HG02763 (cell line): Measurements from ENCODE around the gene OTUD5.

Experiments
- ATAC-seq: cut with Tn5 transposase; IDR thresholded peaks from one replicate; pipeline ENCODE4 v1.9.1; 2021; ENCODE audit warnings: mild to moderate bottlenecking, moderate library complexity; ENCODE audit not compliant: unreplicated experiment

The OTUD5 gene

DNA sequence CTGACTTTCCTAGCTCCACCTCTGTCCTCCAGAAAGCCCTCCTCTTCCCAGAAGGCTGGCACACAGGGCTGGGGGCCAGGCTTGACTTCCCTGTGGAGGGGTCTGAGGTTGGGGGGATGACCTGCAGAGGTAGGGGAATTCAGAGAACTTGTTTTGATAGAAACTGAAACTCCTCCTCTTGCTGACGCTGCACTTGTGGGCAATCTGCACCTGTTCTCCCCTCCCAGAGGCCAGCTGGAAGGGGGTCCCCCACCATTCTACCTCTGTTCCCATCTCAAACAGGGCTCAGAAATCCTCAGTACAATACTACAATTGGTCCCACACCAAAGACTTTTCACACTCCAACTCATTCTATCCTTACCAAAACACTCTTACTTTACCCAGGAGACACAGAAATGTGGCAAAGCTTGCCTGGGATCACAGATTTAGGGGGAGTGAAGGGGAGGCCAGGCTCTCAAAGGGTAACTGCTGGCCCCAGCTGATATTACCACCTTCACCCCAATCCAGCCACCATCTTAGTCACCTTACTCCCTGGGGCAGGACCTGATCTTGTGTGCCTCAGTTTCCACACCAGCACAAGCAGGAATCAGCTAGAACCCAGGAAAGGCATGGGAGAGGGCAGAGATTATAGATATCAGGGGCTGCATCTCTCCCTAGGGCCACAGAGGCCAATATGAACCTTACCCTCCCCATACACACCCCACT lies 18.5 kb downstream of the OTUD5 start:
- peak; percentile 46 for ATAC-seq

DNA sequence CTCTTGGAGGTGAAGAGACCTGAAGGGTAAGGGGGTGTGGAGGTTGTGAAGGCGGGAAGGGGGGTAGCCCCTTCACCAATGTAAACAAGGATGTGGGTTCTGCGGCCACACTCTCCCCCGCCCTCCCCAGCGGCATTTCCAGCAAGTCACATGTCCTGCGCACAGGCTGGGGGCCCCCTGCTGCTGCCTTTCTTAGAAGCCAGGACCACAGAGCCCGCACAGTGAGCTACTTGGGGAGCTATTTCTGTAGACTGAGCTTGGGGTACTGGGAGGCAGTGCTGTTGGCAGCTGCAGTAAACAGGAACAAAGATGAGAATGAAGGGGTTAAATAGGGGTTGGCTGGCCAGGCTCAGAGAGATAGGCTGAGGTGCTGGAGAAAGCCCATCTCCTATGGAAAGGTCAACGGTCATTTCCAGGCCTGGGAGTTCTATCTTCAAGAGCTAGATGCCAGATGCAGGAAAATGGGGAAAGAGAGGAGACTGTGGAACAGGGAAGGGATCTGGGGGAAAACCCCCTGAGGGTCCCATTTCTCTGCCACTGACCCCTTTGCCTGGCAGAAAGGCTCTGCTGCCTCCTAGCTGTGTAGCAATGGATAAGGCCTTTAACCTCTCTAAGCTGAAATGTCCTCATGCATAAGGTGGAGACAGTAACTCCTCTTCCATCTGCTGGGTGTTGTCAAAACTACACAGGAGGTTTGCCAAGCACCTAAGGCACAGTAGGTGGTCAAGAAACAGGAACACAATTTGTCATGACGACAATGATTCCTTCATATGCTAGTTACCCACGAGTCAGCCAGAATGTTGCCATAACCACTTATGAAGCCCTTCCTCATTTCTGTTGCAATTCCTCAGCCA lies 20.1 kb downstream of the OTUD5 start:
- peak; percentile 62 for ATAC-seq

DNA sequence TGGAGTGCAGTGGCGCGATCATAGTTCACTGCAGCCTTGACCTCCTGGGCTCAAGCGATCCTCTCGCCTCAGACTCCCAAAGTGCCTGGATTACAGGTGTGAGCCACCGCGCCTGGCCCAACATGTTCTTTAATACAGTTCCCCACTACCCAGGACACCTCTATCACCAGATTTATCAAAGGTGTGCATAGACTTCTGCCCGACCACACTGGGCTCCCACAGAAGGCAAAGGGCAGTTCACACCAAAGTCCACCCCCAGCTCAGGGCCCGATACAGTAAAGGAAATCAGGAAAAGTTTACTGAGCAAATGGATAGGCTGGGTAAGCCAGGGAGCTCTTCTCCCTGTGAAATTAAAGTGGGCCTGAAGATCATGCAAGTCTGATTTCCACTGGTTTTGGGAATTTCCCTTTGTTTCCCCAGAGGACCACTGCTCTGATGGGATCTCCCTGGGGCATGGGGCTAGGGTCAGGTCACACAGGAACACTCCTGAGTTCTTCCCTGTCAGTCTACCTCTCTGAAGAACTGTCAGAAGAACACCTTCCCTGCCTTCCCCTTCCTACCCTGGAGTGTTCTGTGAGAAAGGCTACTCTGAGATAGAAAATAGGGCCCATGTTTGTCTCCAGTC lies 20.9 kb downstream of the OTUD5 start:
- ATAC-seq = peak; percentile 1

DNA sequence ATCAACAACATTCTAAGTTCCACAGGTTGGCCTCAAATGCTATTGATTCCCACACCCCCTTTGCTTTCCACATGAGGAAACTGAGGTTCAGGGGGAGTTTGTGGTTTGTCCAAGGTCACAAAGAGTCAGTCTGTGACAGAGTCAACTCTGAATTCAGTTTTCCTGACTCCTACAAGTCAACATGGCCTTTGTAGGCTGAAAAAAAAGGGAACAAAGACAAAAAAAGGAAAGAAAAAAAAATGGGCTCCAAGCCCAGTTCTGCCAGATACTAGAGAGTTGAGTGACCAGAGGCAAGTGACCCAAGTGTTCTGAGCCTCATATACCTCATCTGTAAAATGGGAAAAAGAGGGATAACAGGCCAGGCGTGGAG lies 22.1 kb downstream of the OTUD5 start:
- ATAC-seq = no peak

DNA sequence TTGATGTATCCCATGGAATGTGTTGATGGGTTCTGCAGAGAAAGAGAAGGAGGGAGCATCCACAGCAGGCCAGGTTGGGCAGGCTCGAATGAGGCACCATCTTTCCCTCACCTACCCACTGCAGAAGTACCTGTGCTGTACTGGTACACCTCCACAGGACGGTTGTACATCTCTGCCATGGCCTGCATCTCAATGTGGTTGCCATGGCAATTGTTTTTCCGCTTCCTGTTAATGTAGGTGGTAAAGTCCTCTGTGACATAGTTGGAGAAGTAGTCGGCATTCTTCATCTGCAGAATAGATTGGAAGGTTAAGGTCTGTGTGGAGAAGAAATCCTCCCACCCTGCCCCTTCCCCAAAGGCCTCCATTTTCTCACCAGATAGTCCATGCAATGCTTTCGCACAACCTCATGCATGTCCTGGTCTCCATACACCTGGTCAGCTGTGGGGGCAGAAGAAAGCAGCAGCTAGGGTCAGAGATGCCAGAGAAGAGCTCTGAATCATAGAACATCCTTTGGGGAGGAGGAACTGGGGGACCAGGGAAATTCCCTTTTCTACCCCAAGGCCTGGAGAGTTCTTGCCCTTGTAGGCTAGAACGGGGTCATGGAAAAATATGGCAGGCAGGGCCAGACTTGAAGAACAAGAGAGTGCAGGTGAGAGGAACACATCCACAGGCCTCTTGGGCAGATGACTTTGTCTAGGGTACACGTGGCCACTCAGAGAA lies 22.7 kb downstream of the OTUD5 start:
- ATAC-seq = no peak

DNA sequence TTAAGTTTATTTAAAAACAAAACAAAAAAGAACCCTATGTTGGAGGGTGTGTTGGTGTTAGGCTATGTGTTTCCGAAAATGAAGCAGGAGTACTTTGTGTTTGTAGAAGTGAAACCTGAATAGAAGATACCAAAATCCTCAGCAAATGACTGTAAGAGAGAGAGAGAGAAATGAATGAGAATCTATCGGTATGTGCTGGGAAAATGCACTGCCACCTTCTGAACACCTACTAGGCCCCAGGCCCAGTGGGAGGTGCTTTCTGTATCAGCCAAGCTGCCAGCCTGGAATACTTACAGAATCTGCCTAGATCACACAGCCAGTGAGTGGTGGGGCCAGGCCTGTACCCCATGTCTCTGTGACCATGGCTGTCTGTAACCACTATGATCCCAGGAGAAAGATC lies 23.6 kb downstream of the OTUD5 start:
- ATAC-seq = no peak

DNA sequence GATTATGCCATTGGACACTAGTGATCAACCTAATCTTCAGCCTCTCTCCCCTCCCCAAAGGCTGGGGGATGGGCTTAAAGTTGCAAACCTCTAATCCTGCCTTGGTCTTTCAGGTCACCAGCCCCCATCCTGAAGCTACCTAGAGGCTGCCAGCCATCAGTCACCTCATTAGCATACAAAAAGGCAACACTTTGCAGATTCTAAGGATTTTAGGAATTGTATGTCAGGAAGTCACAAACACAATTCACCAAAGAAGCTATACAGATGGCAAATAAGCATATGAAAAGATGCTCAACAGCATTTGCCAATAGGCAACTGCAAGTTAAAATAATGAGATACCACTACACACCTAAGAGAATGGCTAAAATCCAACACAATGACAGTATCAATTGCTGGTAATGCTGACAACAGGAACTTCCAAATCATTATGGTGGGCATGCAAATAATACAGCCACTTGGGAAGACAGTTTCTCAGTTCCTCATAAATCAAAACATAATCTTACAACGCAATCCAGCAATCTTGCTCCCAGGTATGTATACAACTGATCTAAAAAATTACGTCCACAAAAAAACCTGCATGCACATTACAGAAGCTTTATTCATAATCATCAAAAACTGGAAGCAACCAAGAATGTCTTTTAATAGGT lies 29.5 kb downstream of the OTUD5 start:
- no peak for ATAC-seq

DNA sequence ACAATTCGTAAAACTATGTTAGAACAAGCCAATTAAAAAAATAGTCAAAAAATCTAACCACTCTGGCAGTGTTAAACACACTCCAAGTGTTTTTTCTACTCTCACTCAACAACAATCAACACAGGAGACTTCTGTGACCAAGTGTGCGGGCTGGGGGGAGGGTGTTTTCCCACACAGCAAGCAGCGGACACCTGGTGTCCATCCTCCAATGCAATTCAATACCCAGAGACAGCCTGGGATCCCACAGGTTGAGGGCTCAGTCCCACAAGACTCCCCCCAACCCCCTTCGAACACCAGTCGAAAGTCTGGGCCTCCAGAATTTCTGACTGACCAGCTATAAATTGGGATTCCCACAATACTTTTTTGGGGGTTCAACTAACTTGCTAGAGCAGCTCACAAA lies 30.3 kb downstream of the OTUD5 start:
- ATAC-seq = no peak

DNA sequence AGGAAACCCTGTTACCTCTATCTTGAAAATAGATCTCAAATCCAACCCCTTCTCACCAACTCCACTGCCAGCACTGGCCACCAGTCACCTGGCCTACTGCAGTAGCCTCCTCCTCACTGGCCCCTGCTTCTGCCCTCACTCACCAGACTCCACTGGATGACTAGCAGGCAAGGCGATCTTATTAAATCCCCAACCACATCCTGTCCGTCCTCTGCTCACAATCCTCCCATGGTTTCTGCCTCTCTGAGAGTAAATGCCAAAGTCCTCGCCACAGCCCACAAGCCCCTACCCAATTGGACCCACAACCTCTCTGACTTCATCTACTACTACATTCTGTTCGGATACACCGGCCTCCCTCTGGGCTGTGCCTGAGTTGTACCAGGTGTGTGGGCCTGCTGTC lies 33.1 kb downstream of the OTUD5 start:
- no peak for ATAC-seq

DNA sequence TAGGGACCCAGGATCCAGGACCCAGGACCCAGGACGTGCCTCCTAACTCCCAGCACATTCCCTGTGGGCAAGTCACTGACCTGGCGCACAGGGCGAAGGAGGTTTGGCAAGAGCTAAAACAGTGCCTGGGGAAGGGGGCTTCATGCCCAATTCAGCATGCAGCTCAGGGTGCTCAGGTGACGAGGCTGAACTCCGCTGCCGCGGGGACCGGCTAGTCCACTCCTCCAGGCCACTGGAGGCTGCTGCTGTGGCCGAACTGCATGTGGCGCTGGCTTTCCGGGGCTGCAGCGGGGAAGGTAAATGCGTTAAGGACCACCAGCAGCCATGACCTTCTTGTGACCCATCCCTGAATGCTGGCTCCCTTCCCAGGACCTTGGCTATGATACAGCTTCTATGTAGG lies 33.6 kb downstream of the OTUD5 start:
- no peak for ATAC-seq

DNA sequence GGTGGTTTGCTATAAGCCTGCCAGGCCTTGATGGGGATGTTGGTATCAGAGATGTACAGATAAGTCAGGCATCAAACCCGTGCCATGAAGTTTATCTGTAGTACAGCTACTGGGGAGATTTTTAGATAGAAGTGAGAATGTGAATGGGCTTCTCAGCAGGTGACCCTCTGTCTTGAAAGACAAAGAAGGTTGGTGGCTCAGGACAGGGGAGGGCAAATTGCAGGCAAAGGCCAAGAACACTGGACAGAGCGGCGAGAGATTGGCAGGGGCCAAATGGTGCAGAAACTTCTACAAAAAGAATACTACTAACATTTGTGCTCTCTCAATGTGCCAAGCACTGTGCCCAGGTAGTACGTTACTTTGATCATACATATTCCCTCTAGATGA lies 36.7 kb downstream of the OTUD5 start:
- ATAC-seq = no peak

DNA sequence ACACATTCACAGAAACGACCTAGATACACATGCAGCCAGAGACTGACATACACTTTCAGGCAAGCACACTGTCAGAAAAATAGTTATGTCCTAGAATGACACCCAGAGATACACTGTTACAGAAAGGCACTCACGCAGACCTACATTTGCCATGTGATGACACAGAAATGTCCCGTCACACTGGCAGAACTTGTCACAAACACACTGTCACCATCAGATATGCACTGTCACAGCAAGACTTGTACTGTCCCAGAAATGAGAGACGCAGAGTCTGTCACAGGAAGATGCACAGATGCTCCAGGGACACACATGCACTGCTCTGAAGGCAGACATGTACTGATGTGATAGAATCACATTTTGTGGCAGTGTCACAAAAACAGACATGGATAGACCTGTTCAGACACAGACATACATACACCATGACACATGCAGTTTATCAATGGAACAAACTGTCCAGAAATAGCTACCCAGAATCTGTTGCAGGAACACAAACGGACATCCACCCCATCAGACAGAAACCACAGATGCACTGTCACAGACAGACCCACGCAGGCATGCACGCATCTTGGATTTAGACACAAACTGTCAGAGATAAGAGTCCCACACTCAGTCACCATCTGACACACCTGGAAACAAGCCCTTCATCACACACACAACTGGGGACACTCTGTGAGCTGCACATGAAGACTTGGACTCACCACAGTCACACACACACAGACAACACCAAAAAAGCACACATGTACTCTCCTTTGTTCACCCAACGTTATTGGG lies 37.3 kb downstream of the OTUD5 start:
- no peak for ATAC-seq

DNA sequence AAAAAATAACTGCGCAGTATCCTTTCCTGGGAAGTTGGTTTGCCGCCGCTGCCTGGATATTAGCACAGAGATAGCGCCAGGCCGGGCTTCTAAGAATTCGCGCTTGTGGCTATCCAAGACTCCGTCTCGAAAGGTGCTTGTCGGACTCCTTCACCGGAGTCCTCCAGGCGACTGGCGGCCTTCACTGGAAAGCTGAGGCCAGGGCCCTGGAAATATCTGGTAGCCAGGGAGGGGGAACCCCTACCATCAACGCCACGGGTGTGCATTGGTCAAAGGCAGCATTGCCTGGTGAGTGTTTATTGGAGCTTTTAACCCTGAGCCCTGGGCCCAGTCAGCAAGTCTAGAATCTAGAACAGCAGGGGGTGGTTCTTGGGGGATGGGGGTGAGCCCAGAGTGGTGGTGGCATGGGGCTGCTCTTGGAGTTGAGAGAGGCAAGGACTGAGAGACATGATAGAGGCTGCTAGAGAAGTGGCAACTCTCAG lies 38.0 kb downstream of the OTUD5 start:
- no peak for ATAC-seq

DNA sequence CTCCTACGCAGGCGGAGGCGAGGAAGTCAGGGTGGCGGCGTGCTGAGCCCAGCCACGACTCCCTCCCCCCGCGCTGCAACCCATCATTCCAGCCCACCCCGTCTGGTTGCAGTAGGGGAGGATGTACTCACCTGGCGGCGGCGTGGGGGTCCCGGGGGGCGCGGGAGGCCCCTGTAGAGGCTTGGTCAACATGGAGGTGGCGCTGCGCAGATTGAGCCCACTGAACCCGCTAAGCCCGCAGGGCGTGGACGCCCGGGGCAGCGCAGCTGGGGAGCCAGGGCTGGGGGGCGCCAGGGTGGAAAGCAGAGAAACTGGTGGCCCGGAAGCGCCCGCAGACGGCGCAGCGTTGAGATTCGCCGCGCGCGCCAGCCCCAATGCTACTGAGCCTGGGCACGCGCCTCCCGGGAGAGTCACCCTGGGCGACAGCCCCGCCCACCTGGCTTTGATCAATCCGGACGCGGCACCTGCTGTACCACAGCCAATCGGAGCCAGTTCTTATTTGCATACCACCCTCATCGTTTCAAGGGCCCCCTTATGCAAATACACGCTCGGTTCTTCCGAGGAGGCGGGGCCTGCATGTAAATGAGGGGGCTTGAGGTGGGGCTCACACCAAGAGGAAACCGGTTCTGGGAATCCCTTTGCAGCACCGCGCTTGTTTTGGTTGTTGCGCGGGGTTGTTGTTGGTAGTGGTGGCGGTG lies 38.6 kb downstream of the OTUD5 start, which contains the start of gene PIM2:
Gene PIM2 (minus strand): TSS at position 382 of the 698 bp plus-strand sequence. CDS start 190 bp downstream, at position 192.
- ATAC-seq = peak; percentile 67

DNA sequence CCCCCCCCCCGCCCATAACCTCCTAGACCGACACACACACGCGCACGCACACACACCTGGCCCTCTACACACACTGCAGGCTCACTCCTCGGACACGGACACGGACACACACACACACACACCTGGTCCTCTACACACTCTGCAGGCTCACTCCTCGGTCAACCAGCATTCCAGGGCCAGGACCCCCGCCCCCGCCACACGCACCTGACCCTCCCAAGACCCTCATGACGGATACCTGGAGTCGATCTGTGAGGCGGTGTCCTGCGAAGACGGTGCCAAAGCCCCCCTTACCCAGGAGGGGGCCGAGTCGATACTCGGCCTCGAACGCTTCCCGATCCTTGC lies 39.1 kb downstream of the OTUD5 start:
- ATAC-seq = no peak

DNA sequence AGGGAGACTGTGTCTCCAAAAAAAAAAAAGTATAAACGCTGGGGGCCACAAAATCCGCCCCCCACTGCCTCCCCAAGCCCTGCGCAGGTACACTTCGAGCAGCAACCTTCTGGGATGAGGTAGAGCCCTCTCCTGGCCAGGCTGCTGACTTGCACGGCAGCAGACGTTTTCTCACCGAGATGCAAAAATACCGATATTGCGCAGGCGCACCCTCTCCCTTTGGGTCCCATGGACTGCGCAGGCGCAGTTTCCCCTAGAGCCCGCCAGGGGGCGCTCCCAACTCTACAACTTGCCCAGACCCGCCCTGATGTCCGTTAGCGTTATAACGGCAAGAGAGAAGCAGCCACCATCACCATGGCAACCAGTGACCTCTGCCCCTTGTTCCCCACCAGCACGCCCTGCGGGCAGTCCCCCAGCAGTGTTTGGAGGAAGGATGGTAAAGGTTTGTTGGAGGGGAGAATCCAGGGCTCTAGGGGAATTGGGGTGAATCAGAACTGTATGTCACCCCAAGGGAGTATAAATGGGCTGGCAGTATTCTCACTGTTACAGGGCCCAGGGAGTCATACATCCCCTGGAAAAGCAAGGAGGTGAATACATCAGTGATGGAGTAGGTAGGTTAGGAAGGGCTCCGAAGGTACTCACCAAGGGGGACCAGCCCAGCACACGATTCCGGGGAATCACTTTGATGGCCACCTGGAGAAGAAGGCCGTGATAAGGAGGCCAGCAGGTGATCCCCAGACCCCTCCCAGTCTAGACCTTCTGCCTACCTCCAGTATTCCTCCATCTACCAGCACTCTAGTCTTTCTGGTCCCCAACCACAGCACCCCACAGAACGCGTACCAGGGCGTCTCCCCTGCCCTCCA lies 40.0 kb downstream of the OTUD5 start:
- peak; percentile 33 for ATAC-seq

DNA sequence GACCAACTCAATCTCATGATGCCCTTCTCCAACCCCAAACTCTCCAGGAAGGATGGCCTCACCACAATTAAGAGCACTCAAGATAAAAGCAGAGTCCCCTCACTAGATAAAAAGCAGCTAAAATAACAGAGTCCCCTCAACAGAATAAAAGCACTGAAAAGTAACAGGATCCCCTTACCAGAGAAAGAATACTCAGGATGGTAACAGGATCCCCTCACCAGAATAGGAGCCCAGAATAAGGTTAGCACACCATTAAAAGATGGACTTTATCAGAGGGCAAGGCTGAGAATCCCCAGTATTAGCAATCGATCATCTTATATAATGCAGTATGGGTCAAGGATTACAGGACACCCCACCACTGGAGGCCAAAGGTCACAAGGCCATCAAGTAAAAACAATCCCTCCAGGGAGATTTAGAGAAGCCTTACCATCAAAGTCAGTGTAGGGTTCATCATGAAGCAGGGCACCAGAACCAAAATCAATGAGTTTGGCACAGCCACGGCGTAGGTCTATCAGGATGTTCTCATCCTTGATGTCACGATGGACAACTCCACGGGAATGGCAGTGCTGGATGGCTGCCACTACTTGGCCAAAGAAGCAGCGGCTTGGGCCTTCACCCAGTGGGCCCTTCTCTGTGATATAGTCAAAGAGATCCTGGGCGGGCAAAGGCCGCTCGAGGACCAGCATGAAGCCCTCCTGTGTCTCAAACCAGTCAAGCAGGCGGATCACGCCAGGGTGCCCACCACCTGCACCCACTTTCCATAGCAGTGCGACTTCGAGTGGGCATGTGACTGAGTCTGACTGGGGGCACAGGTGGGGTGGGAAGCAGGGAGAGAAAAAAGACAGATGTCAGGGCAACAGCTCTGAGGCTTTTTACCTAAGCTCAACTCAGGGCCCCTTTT lies 42.6 kb downstream of the OTUD5 start:
- no peak for ATAC-seq
